Activated CD8-positive, alpha-beta T cell treated with anti-CD3 and anti-CD28 coated beads for 36 hours (primary cell): Measurements from ENCODE around the gene PLTP. TPM values are rescaled to one million over a fixed set of nuclear protein-coding genes. Genes with fewer than 3 reads are reported as not detected.

Experiments used
- ATAC-seq: fragments of 200-7000 bp; cut with Tn5 transposase; one replicate; pipeline ENCODE4 v1.10.0; 2021; ENCODE audit warnings: mild to moderate bottlenecking, moderate library complexity
- CTCF ChIA-PET: fragments of 350-600 bp; sonication (Branson Sonifier 250); formaldehyde crosslinking; loops from one replicate; lab custom pipeline; 2021; ENCODE audit warnings: antibody characterized with exemption; lab: Charles Lee
- POLR2A ChIA-PET: fragments of 350-600 bp; sonication (Branson Sonifier 250); formaldehyde crosslinking; loops from one replicate; lab custom pipeline; 2021; ENCODE audit warnings: antibody characterized with exemption; lab: Charles Lee
- DNase-seq: peaks from one replicate; pipeline ENCODE4 v3.0.0-alpha.2; 2020
- H3K27ac Mint-ChIP-seq: one replicate; pipeline ENCODE4 v1.8.0; 2021; ENCODE audit warnings: mild to moderate bottlenecking, mixed read lengths
- H3K27me3 Mint-ChIP-seq: one replicate; pipeline ENCODE4 v1.8.0; 2021; ENCODE audit warnings: mixed read lengths
- H3K36me3 Mint-ChIP-seq: one replicate; pipeline ENCODE4 v1.8.0; 2021; ENCODE audit warnings: low read depth, mixed read lengths
- H3K4me1 Mint-ChIP-seq: one replicate; pipeline ENCODE4 v1.8.0; 2021; ENCODE audit warnings: low read depth, mixed read lengths
- H3K4me3 Mint-ChIP-seq: one replicate; pipeline ENCODE4 v1.8.0; 2021; ENCODE audit warnings: mild to moderate bottlenecking, moderate library complexity, mixed read lengths
- H3K9me3 Mint-ChIP-seq: one replicate; pipeline ENCODE4 v1.8.0; 2021; ENCODE audit warnings: mixed read lengths
- intact Hi-C: fragments of 100-400 bp; cut with micrococcal nuclease; formaldehyde crosslinking; loops from one replicate; pipeline ENCODE4 v1.10.0; 2022
- total RNA-seq, 2 experiments: library from RNA; stranded (reverse); gene quantifications; one replicate each; pipeline ENCODE4 v1.2.3, GENCODE V29; 2021
- TF ChIP-seq, protein P1 (sequence below): fragments of 200-600 bp; IDR thresholded peaks from one replicate; pipeline ENCODE4 v1.8.0; 2022; ENCODE audit warnings: antibody characterized with exemption, mild to moderate bottlenecking

PLTP gene
- total RNA-seq, 2 experiments from 2014 or later: 7.4 to 8.6 TPM

DNA sequence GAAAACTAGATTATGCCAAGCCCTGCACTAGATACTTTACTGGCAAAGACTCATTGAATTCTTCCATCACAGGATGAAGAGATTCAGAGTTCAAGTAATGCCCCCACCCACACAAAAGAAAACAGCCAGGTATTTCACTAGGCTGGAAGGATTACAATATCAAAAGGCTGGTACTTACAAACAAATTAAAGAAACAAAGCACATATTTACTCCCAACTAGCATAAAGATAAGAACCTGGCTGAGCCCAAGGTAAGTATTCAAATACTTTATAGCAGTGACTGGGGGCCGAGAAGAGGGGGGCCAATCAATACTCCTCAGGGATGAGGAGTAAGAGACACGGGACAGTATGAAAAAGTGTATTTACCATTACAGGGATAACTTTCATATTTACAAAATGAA lies 58.5 kb downstream of the PLTP start:
- CTCF ChIA-PET: interaction anchor here (1.0 to 1.1 kb wide), 2 partner anchors 9 to 117 kb away, joined by 3 read pairs; no protein-coding TSS in a partner anchor
- POLR2A ChIA-PET: no interaction called here
- ATAC-seq: no peak

DNA sequence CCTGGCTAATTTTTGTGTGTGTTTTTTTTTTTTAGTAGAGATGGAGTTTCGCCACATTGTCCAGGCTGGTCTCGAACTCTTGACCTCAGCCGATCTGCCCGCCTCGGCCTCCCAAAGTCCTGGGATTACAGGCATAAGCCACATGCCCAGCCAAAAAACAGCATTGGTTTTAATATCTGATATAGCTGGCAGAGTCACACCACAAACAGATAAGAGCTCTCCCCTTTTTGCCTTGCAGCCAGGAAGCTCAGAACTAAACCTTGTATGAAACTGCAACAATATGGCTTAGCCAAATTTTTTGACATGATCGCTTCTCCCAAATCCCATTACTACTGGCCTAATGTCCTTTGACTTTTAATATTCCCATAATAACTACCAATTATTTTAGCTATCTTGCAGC lies 59.6 kb downstream of the PLTP start:
- no peaks in the 10 kb centered on the region for H3K27me3 Mint-ChIP-seq
- no peak for DNase-seq
- no peaks in the 10 kb centered on the region for H3K9me3 Mint-ChIP-seq
- ATAC-seq: no peak
- ChIA-PET POLR2A (interaction anchor here (1.1 kb wide), 1 partner anchor 39 kb away, joined by 3 read pairs; the partner anchor contains the start of gene UBE2C), CTCF (interaction anchor here (1.0 kb wide), 3 partner anchors 39 to 118 kb away, joined by 3 to 4 read pairs (median 3); no protein-coding TSS in a partner anchor)
- TF ChIP-seq, protein P1, sequence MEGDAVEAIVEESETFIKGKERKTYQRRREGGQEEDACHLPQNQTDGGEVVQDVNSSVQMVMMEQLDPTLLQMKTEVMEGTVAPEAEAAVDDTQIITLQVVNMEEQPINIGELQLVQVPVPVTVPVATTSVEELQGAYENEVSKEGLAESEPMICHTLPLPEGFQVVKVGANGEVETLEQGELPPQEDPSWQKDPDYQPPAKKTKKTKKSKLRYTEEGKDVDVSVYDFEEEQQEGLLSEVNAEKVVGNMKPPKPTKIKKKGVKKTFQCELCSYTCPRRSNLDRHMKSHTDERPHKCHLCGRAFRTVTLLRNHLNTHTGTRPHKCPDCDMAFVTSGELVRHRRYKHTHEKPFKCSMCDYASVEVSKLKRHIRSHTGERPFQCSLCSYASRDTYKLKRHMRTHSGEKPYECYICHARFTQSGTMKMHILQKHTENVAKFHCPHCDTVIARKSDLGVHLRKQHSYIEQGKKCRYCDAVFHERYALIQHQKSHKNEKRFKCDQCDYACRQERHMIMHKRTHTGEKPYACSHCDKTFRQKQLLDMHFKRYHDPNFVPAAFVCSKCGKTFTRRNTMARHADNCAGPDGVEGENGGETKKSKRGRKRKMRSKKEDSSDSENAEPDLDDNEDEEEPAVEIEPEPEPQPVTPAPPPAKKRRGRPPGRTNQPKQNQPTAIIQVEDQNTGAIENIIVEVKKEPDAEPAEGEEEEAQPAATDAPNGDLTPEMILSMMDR: no peak
- H3K4me3 Mint-ChIP-seq: no peak overlapping the region
- H3K4me1 Mint-ChIP-seq: peaks cover 28% of the 10 kb centered on the region
- peaks cover 12% of the 10 kb centered on the region for H3K36me3 Mint-ChIP-seq
- intact Hi-C loops: no loop called here
- H3K27ac Mint-ChIP-seq: no peak overlapping the region

More for the DNA sequence above, 58.5 kb downstream of the PLTP start:
- no peak for DNase-seq
- Mint-ChIP-seq H3K27ac (no peak overlapping the region), H3K4me3 (no peak overlapping the region), H3K9me3 (no peaks in the 10 kb centered on the region), H3K36me3 (peaks cover 12% of the 10 kb centered on the region), H3K4me1 (peaks cover 33% of the 10 kb centered on the region), H3K27me3 (no peaks in the 10 kb centered on the region)
- TF ChIP-seq, protein P1: no peak
- intact Hi-C loops: no loop called here

DNA sequence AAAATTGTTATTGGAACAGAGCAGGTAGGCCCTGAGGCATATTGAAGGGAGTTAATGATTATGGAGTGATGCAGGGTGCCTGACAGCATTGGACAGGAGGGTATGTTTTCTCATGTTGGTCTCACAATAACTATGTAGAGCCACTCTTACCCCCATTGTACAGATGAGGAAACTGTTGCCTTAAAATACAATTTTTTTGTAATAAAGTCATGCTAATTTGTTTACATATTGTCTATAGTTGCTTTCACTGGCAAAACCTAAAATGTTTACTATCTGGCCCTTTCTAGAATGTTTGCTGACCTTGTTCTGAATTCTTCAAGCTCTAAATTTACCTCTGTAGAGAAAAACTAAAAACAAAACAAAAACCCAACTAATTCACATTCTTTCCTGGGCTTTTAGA lies 60.5 kb downstream of the PLTP start:
- ChIA-PET POLR2A (interaction anchor here (1.1 kb wide), 1 partner anchor 39 kb away, joined by 3 read pairs; the partner anchor contains the start of gene UBE2C), CTCF (interaction anchor here (1.0 kb wide), 1 partner anchor 46 kb away, joined by 4 read pairs; no protein-coding TSS in a partner anchor)
- DNase-seq (no peak), ATAC-seq (no peak)
- H3K4me3 Mint-ChIP-seq: no peak overlapping the region
- intact Hi-C loops: no loop called here
- H3K9me3 Mint-ChIP-seq: no peaks in the 10 kb centered on the region
- no peak overlapping the region for H3K27ac Mint-ChIP-seq
- no peaks in the 10 kb centered on the region for H3K27me3 Mint-ChIP-seq
- peaks cover 27% of the 10 kb centered on the region for H3K4me1 Mint-ChIP-seq
- H3K36me3 Mint-ChIP-seq: peaks cover 13% of the 10 kb centered on the region
- TF ChIP-seq, protein P1: no peak

- CTCF ChIA-PET: no interaction called here
Measured at GRCh38 chr20:45850926-45851325, 61.0 kb downstream of the PLTP start.

DNA sequence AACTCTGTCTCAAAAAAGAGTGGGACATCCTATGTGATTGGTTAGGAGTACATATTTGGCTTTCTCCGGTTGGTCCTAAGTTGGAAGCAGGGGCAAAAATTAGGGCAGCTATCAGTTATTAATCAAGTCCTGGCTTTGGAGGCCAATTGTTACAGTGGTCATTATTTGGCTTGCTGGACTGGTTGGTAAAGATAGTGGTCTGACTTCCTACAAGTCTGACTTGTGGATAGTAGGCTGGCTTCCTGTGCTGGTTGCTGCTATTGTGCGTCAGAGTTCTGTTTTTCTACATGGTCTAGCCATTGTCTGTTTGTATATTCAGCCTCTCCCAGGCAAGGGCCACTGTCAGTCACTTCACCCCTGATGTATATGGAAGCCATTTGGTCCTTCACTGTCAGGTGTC lies 61.7 kb downstream of the PLTP start:
- H3K27me3 Mint-ChIP-seq: no peaks in the 10 kb centered on the region
- ChIA-PET CTCF (no interaction called here), POLR2A (interaction anchor here (1.3 kb wide), 1 partner anchor 121 kb away, joined by 3 read pairs; no protein-coding TSS in a partner anchor)
- ATAC-seq (no peak), DNase-seq (no peak)
- H3K4me3 Mint-ChIP-seq: no peak overlapping the region
- H3K9me3 Mint-ChIP-seq: no peaks in the 10 kb centered on the region
- intact Hi-C loops: no loop called here
- no peak overlapping the region for H3K27ac Mint-ChIP-seq
- peaks cover 17% of the 10 kb centered on the region for H3K36me3 Mint-ChIP-seq
- TF ChIP-seq, protein P1: no peak
- H3K4me1 Mint-ChIP-seq: peaks cover 19% of the 10 kb centered on the region

More at GRCh38 chr20:45850926-45851325, 61.0 kb downstream of the PLTP start:
- intact Hi-C loops: no loop called here
- TF ChIP-seq, protein P1: no peak
- Mint-ChIP-seq H3K27ac (no peak overlapping the region), H3K27me3 (no peaks in the 10 kb centered on the region), H3K36me3 (peaks cover 17% of the 10 kb centered on the region), H3K4me3 (no peak overlapping the region), H3K9me3 (no peaks in the 10 kb centered on the region), H3K4me1 (peaks cover 24% of the 10 kb centered on the region)
- POLR2A ChIA-PET: no interaction called here
- DNase-seq (no peak), ATAC-seq (no peak)
